Spleen (tissue), 7 donors: ENCODE results near the gene NKD1.
"Not testable (repeated sequence)": the region's sequence is repeated elsewhere in the genome, so short reads cannot be mapped to it uniquely, and the experiment has no call there.

Source experiments
- POLR2A ChIP-seq, 3 donors: fragments of 450-650 bp; IDR thresholded peaks; one replicate each; pipeline ENCODE4 v1.5.1; 2017; ENCODE audit warnings: antibody characterized with exemption in 3 of 3, mild to moderate bottlenecking in 1 of 3
- TF ChIP-seq, protein P1 (sequence below), 11 experiments: fragments of 200-600 bp in 7 of 11; fragments of 450-650 bp in 4 of 11; sonication (generic) in 4 of 11; IDR thresholded peaks in 8 of 11; conservative IDR thresholded peaks in 3 of 11; 1 replicate in 7 of 11; 2 replicates in 4 of 11; pipeline versions ENCODE4 v1.4.0 to v1.8.0; 2016 to 2021; ENCODE audit warnings: antibody characterized with exemption in 11 of 11, inconsistent platforms in 4 of 11, mild to moderate bottlenecking in 1 of 11
- donor health status: DM: no; HTN: no; CAD: no; lungs with moderate emphysema.
- donor health status: DM: no; HTN: no; CAD: no.
- donor health status: DM: no; HTN: no; CAD: no.

DNA sequence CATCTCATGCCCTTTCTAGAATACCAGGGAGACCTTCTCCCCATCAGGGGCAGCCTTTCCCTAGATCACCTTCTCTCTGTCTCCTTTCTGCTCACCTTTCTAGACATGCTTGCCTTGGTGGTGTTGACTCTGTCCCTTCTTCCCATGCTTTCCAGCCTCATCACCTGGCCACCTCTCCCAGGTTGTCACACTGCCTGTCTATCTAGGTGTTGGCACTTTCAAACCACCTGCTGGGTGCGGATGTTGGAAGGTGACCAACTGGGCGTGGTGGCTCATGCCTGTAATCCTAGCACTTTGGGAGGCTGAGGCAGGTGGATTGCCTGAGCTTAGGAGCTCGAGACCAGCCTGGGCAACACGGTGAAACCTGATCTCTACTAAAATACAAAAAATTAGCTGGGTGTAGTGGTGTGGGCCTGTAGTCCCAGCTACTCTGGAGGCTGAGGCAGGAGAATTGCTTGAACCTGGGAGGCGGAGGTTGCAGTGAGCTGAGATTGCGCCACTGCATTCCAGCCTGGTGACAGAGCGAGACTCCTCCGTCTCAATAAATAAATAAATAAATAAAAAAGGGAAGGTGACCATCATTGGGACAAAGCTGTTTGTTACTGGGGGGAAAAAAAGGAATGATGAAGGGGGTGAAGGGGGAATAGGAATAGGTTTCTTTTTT is 44.2 kb upstream of the NKD1 start:
- TF ChIP-seq, protein P1, sequence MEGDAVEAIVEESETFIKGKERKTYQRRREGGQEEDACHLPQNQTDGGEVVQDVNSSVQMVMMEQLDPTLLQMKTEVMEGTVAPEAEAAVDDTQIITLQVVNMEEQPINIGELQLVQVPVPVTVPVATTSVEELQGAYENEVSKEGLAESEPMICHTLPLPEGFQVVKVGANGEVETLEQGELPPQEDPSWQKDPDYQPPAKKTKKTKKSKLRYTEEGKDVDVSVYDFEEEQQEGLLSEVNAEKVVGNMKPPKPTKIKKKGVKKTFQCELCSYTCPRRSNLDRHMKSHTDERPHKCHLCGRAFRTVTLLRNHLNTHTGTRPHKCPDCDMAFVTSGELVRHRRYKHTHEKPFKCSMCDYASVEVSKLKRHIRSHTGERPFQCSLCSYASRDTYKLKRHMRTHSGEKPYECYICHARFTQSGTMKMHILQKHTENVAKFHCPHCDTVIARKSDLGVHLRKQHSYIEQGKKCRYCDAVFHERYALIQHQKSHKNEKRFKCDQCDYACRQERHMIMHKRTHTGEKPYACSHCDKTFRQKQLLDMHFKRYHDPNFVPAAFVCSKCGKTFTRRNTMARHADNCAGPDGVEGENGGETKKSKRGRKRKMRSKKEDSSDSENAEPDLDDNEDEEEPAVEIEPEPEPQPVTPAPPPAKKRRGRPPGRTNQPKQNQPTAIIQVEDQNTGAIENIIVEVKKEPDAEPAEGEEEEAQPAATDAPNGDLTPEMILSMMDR (IDR thresholded peaks at IDR 0.05 in 8 of 11, conservative IDR thresholded peaks at IDR 0.05 in 3 of 11) = not testable (repeated sequence)
- not testable (repeated sequence) for TF ChIP-seq POLR2A (IDR thresholded peaks at IDR 0.05)
